ENCODE measurements around the gene DNAH2.

The DNAH2 gene

GRCh38 chr17:7882068-7882467 lies 164.5 kb downstream of the DNAH2 start:
- peak; percentile 95 for DNase-seq

DNA sequence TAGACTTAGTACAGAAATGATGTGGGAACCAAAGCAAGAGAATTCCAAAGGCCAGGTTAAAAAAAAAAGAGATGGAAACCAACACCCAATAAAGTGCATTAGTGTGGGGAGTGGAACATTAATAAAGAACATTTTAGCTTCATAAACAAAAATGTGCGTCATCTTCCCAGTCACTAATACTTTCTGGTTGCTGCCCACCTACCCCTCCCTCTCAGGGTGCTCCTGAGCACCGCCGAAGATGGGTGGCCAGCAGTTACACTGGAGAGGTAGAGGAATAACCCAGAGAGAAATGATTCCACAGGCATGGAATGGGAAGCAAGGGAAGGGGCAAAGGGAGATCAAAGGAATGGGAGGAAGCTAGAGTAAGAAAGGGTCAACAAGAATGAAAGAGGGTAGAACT lies 165.1 kb downstream of the DNAH2 start:
- no peak for DNase-seq

Data from DMS53 (cell line).